Fibroblast of lung (primary cell): ENCODE measurements around the gene STK4.
A peak's percentile ranks its signal among the peaks of the same experiment; 100 is the strongest.

Experiments used
- CTCF ChIP-seq, 2 donors: IDR thresholded peaks in 1 of 2; conservative IDR thresholded peaks in 1 of 2; 1 replicate in 1 of 2; 2 replicates in 1 of 2; pipeline ENCODE4 v1.5.1; 2011 to 2012; ENCODE audit warnings: low read length in 2 of 2, control low read depth in 1 of 2, inconsistent platforms in 1 of 2, low read depth in 1 of 2, mild to moderate bottlenecking in 1 of 2
- EZH2 ChIP-seq: IDR thresholded peaks from 2 replicates; pipeline ENCODE4 v1.5.1; 2012; ENCODE audit warnings: low read length, control low read depth, mild to moderate bottlenecking; ENCODE audit errors: missing control alignments

GRCh38 chr20:44959638-44960102, 6.6 kb upstream of the STK4 start:
- TF ChIP-seq CTCF (conservative IDR thresholded peaks at IDR 0.05 in 1 of 2, IDR thresholded peaks at IDR 0.05 in 1 of 2; ENCODE audit: low read depth in 1 of 2, low read length in 2 of 2) (peak in 1 of 2 donors; percentile 11), EZH2 (no peak)
